T-helper 22 cell (primary cell): ENCODE results near the gene CEBPA.

ENCODE experiments used
- DNase-seq: peaks from one replicate; pipeline ENCODE4 v3.0.0-alpha.2; 2020; ENCODE audit warnings: low read depth

CEBPA gene

GRCh38 chr19:33286899-33287298 lies 15.4 kb downstream of the CEBPA start:
- no peak for DNase-seq

GRCh38 chr19:33285441-33285927 lies 16.9 kb downstream of the CEBPA start:
- DNase-seq: no peak

DNA sequence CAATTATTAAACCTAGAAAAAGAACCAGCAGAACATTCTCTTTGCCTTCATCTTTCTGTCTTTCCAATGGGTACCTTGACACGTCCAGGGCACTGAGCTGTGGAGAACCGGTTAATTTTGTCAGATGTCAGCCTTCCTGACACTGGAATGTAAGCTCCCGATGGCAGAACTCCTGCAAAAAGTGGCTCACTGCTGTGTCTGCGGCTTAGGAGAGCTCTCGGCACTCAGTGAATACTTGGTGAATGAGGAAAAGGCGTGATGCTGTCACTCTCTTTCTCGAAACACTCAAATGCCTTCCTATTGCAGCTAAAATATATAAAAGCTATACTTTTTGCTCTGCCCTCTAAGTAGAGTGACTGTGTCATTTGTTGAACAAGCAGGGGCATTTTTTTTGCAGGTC lies 17.6 kb downstream of the CEBPA start:
- no peak for DNase-seq

DNA sequence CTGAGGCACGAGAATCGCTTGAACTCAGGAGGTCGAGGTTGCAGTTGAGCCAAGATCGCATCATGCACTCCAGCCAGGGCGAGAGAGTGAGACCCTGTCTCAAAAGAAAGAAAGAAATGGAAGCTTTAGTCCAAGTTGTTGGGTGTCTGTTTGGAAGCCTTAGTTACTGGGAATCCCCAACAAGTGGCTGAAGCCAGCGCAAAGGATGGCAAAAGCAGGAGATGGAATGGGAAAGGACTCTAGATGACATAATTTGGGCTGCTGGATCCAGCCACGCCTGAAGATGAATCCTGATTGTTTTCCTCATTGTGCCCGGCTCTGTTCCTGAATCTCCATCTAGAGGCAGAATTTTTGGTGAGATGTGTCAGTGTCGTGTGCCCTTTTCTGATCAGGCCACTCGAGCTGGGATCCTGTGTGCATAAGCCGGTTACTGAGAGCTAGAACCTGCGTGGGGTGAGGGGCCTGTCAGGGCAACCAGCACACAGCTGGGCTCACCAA lies 18.1 kb downstream of the CEBPA start:
- no peak for DNase-seq

DNA sequence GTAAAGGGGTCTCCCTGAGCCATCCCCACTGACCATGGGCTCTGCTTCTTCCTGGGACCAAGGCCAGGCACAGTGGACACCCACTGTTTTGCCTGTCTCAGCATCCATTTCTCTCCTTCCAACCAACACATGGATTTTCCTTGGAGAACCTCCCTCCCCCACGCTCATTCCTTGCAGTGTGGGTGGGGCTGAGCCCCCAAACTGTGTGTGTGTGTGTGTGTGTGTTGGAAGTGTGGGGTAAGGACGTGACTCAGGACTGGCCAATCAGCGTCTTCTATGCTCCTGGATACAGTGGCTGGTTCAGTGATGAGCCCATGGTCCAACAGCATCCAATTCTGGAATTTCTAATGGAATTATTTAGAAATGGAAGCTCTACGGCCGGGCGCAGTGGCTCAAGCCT lies 18.7 kb downstream of the CEBPA start:
- no peak for DNase-seq

GRCh38 chr19:33282036-33282671 lies 20.2 kb downstream of the CEBPA start:
- no peak for DNase-seq

GRCh38 chr19:33281296-33281926 lies 20.9 kb downstream of the CEBPA start:
- no peak for DNase-seq

- DNase-seq: no peak
Observed at GRCh38 chr19:33280351-33280921, 21.9 kb downstream of the CEBPA start.

- no peak for DNase-seq
Observed at GRCh38 chr19:33279430-33280350, 22.6 kb downstream of the CEBPA start.

- DNase-seq: no peak
Observed at GRCh38 chr19:33278403-33279269, 23.7 kb downstream of the CEBPA start.

DNA sequence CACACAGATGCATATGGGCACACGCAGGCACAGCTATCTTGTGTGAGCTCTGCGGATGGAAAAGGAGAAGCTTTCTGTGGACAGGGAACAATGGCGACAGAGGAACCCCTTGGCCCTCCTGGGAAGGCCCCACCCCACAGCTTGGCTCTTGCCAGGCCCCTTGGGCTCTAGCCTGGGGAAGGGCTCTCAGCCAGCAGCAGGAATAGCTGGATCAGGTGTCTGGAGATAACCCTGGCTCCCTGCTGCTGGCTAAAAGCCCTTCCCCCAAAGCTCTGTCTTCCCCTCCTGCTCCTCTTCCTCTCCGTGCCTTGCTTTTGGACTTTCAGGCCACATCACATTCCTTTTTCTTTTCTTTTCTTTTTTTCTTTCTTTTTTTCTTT lies 24.3 kb downstream of the CEBPA start:
- no peak for DNase-seq

- DNase-seq: no peak
Observed at GRCh38 chr19:33277434-33277833, 24.9 kb downstream of the CEBPA start.

DNA sequence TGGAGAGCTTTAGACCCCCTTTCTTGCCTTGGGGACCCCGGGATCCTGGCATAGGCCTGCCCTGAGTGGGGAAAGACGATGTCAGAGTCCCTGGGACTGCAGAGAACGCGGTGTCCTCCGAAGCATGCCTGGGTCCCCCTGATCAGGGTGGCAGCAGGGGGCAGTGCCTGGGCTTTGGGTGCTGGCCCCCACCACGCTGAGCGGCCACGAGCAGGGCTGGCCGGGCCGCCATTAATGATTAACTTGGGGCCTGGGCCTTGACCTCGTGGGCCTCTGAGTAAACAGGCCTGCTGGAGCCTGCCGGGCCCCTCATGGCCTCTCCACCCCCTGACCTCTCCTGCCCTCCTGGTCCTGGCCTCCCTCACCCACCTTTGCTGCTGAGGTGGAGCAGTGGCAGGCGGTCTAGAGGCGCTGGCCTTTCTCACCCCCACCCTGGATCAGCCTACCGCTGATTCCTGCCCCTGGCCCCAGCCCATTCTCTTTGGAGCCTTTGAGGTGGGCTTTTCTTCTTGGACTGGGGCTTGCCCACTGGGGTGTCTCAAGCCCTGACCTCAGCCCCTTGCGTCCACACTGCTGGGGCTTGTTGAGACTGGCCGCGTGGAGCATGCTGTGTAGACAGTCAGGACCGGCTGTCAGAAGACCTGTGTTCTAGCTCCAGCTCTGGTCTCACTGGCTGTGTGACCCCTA lies 26.3 kb downstream of the CEBPA start:
- DNase-seq: no peak

DNA sequence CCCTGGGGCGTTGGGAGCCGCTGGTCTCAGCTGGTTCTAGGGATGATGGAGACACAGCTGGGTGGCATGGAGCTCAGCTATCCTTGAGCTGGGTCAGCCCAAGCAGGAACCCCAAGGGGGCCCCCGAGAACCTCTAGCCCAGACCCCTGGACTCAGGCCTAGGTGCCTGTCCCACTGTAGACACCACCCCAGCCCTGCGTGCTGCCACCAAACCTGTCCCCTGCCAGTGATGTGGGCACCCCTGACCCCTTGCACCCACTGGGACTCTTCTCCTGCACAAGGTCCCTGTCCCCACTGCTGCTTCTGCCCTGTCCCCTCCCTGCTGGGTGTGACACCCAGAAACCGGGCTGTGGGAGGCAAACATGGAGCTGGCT lies 26.8 kb downstream of the CEBPA start:
- no peak for DNase-seq

DNA sequence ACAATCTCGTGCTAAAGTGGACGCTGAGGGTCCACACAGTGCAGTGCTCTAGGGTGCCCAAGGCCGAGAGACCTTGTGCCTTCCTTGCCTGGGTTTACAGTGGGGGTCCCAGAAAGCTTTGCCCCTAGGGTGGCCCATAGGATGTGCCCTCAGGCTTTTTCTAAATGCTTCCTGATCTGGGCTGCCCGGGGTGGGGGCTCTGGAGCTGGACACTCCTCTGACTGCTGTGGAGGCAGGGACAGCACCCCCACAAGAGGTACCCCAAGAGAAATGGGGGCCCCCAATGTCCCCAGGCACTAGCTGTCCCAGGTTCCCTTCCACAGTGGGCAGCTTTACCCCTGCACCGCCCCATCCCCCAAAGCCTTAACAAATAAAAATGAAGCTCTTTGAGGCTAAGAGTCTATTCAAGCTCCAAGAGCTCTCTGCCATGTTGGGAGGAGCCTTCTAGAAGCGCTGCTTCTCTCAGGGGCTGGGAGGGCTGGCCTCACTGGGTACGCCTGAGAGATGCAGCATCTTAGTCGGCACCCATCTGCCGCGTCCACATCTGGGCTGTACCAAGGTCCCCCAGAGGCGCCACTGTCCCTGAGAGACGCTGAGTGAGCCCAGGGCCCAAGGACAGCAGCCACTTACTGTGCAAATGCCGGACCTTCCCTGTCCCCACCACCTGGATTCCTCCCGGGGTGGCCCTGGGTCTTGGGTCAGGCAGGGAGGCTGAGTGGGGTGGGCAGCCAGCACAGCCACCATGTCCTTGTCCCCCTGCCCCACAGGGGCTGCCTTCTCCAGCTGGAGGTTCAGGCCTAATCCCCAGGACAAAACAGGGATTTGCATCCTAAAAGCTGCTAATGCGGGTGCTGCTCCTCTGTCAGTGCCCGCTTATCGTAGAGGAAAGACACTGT lies 27.4 kb downstream of the CEBPA start:
- DNase-seq: no peak

- DNase-seq: no peak
Observed at GRCh38 chr19:33273881-33274662, 28.3 kb downstream of the CEBPA start.

DNA sequence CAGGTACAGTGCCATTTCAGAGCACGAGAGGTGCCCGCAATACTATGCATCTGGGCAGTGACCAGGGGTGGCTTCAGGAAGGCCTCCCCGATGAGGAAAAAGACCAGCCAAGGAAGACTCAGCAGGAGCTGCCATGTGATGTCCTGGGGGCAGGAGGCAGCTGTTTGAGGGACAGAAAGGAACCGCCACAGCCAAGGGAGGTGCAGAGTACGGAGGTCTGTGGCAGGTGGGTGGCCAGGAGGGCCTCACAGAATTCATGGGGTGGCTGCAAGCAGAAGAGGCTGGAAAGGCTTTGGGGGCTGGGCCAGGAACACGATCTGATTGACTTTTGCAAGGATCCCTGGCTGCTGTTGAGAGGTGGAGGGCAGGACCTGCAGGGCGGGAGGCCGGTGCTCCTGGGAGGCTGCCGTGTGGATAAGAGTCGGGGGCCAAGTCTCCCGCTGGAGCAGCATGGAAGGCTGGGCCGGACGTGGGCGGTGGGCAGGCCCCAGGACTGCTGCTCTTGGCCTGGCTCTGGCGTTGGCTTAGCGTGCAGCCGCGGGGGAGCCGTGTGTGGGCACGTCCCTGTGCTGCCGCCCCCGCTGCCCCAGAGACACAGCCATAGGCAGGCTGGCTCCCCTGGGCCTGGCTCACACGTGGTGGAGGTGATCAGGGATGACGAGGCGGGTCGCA lies 29.1 kb downstream of the CEBPA start:
- DNase-seq: no peak

DNA sequence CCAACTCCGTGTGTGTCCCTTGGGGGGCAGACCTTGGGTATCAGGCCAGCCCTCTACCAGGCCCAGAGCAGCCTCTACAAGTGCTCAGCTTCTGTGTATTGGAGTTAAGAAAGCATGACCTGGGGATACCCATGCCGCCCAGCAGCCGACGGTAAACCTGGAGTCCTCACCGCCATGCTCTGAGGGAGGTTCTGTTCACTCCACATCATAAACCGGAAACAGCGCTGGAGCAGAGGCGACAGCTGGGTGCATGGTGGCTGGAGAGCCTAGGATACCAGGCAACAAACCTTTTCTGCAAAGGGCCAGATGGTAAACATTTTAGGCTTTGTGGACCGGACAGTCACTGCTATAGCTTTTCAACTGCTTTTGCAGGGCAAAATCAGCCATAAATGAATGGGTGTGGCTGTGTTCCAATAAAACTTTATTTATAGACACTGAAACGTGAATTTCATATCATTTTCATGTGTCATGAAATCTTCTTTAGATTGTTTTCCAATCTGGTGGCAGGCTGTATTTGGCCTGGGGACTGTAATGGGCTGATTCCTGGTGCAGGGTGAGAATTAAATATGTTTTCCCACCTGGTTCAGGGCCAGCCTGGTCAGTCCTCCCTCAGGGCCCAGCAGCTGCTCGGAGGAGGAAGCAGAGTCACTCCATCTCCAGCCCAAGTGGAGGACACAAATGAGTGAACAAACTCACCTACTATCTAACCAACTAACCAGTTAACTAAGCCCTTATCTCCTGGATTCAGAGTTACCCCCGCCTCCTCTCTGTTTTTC lies 30.9 kb downstream of the CEBPA start:
- no peak for DNase-seq
